Trophoblast cell (in vitro differentiated cells and primary cell): ENCODE results near the gene PRKCG. TPM values are rescaled to one million over a fixed set of nuclear protein-coding genes. Genes with fewer than 3 reads are reported as not detected.
"Not testable (repeated sequence)": the region's sequence is repeated elsewhere in the genome, so short reads cannot be mapped to it uniquely, and the experiment has no call there.

Experiments
- DNase-seq, 2 donors: peaks; one replicate each; pipeline ENCODE4 v3.0.0-alpha.2; 2016
- H2AFZ ChIP-seq: 2 replicates; pipeline ENCODE4 v1.6.1; 2013; ENCODE audit warnings: low read length, moderate library complexity, mild to moderate bottlenecking; ENCODE audit not compliant: insufficient read depth, poor library complexity
- H2AK5ac ChIP-seq: 2 replicates; pipeline ENCODE4 v1.6.1; 2013; ENCODE audit warnings: mild to moderate bottlenecking, low read length
- H2BK120ac ChIP-seq: 2 replicates; pipeline ENCODE4 v1.6.1; 2013; ENCODE audit warnings: low read length, mild to moderate bottlenecking, moderate library complexity; ENCODE audit not compliant: insufficient read depth, poor library complexity
- H2BK12ac ChIP-seq: 2 replicates; pipeline ENCODE4 v1.6.1; 2013; ENCODE audit warnings: mild to moderate bottlenecking, low read length, moderate library complexity
- H2BK5ac ChIP-seq: 2 replicates; pipeline ENCODE4 v1.6.1; 2013; ENCODE audit warnings: low read length, low read depth, moderate library complexity, mild to moderate bottlenecking; ENCODE audit not compliant: poor library complexity
- H3K14ac ChIP-seq: 2 replicates; pipeline ENCODE4 v1.6.1; 2013; ENCODE audit warnings: mild to moderate bottlenecking, low read length
- H3K18ac ChIP-seq: 2 replicates; pipeline ENCODE4 v1.6.1; 2013; ENCODE audit warnings: mild to moderate bottlenecking, low read length
- H3K23ac ChIP-seq: 2 replicates; pipeline ENCODE4 v1.6.1; 2013; ENCODE audit warnings: low read length
- H3K27ac ChIP-seq: 2 replicates; pipeline ENCODE4 v1.5.1; 2013; ENCODE audit warnings: low read depth, mild to moderate bottlenecking, inconsistent platforms, low read length, moderate library complexity
- H3K27me3 ChIP-seq: 2 replicates; pipeline ENCODE4 v1.6.1; 2013; ENCODE audit warnings: inconsistent platforms, mild to moderate bottlenecking, low read length, moderate library complexity; ENCODE audit not compliant: insufficient read depth
- H3K36me3 ChIP-seq, 2 experiments: 1 replicate in 1 of 2; 2 replicates in 1 of 2; pipeline ENCODE4 v1.6.1; 2013; ENCODE audit warnings: low read length in 2 of 2, mild to moderate bottlenecking in 2 of 2, moderate library complexity in 1 of 2; ENCODE audit not compliant: insufficient read depth in 2 of 2, control insufficient read depth in 1 of 2
- H3K4ac ChIP-seq: 2 replicates; pipeline ENCODE4 v1.6.1; 2013; ENCODE audit warnings: low read depth, mild to moderate bottlenecking, low read length, moderate library complexity
- H3K4me1 ChIP-seq, 2 experiments: 1 replicate in 1 of 2; 2 replicates in 1 of 2; pipeline ENCODE4 v1.6.1; 2013; ENCODE audit warnings: low read length in 2 of 2, mild to moderate bottlenecking in 2 of 2, moderate library complexity in 1 of 2; ENCODE audit not compliant: insufficient read depth in 2 of 2, control insufficient read depth in 1 of 2
- H3K4me2 ChIP-seq: 2 replicates; pipeline ENCODE4 v1.6.1; 2013; ENCODE audit warnings: inconsistent platforms, mild to moderate bottlenecking, low read length, moderate library complexity
- H3K4me3 ChIP-seq: 2 replicates; pipeline ENCODE4 v1.5.1; 2013; ENCODE audit warnings: mild to moderate bottlenecking, low read depth, low read length, inconsistent platforms
- H3K79me1 ChIP-seq: one replicate; pipeline ENCODE4 v1.6.1; 2013; ENCODE audit warnings: low read length
- H3K79me2 ChIP-seq: 2 replicates; pipeline ENCODE4 v1.6.1; 2013; ENCODE audit warnings: low read length, mild to moderate bottlenecking; ENCODE audit not compliant: control insufficient read depth, insufficient read depth, poor library complexity
- H3K9ac ChIP-seq: 2 replicates; pipeline ENCODE4 v1.6.1; 2013; ENCODE audit warnings: mild to moderate bottlenecking, low read length
- H3K9me3 ChIP-seq: 2 replicates; pipeline ENCODE4 v1.6.1; 2013; ENCODE audit warnings: low read depth, mild to moderate bottlenecking, control low read depth, inconsistent platforms, low read length; ENCODE audit not compliant: insufficient read depth
- H4K12ac ChIP-seq: 2 replicates; pipeline ENCODE4 v1.6.1; 2013; ENCODE audit warnings: low read depth, mild to moderate bottlenecking, low read length, moderate library complexity
- H4K8ac ChIP-seq: 2 replicates; pipeline ENCODE4 v1.6.1; 2013; ENCODE audit warnings: low read depth, mild to moderate bottlenecking, low read length, moderate library complexity
- H4K91ac ChIP-seq: one replicate; pipeline ENCODE4 v1.6.1; 2013; ENCODE audit warnings: low read depth, mild to moderate bottlenecking, low read length, moderate library complexity
- WGBS: extraction: QIAGEN DNeasy Blood & Tissue Kit; methylation state at CpG from one replicate; pipeline ENCODE4 v1.1.7; 2013; ENCODE audit warnings: missing lambda C conversion rate; ENCODE audit not compliant: insufficient read length, insufficient coverage; ENCODE audit errors: extremely low coverage; 5-methylcytosine and 5-hydroxymethylcytosine counted together
- polyA plus RNA-seq: library from polyadenylated mRNA; stranded (reverse); fragments of 200-250 nt; gene quantifications from 2 replicates; pipeline ENCODE4 v1.2.3, GENCODE V29; 2013

Gene PRKCG
- polyA plus RNA-seq = 0.25 and 0.36 TPM in 2 replicates

- Histone ChIP-seq H3K23ac (no peak within 1 kb of the TSS), H4K91ac (no peak within 1 kb of the TSS)
- peak in 1 of 2 donors; percentile 31 for DNase-seq
Measured at GRCh38 chr19:53881482-53882390, at the start of gene PRKCG. TSS of gene PRKCG (plus strand) at chr19:53882197. CDS start at chr19:53882495, 298 bp downstream.

GRCh38 chr19:53832861-53833260, 49.1 kb upstream of the PRKCG start:
- H3K4ac ChIP-seq, H3K14ac ChIP-seq, H3K36me3 ChIP-seq, H3K23ac ChIP-seq, H3K9ac ChIP-seq, H4K8ac ChIP-seq, H3K4me1 ChIP-seq, H2BK5ac ChIP-seq, H3K27ac ChIP-seq, H4K12ac ChIP-seq, H2AFZ ChIP-seq, H3K4me2 ChIP-seq, H3K79me1 ChIP-seq, DNase-seq, H3K18ac ChIP-seq, H4K91ac ChIP-seq, H3K9me3 ChIP-seq, H3K27me3 ChIP-seq, H3K4me3 ChIP-seq, H2BK12ac ChIP-seq, H2AK5ac ChIP-seq, H2BK120ac ChIP-seq, H3K79me2 ChIP-seq: not testable (repeated sequence)
- WGBS = no CpG with 5 or more reads among the region's 13 CpGs

More at GRCh38 chr19:53881482-53882390, at the start of gene PRKCG:
- Histone ChIP-seq H2BK5ac (no peak within 1 kb of the TSS), H3K18ac (no peak within 1 kb of the TSS), H3K9me3 (no peaks in the 10 kb centered on the region), H3K79me1 (peaks cover 4% of the 10 kb centered on the region), H3K4ac (no peak within 1 kb of the TSS), H3K9ac (no peak within 1 kb of the TSS), H4K12ac (no peak within 1 kb of the TSS), H3K4me2 (peak within 1 kb of the TSS; percentile 81), H3K27ac (no peak within 1 kb of the TSS), H2BK12ac (no peak within 1 kb of the TSS), H2BK120ac (no peak within 1 kb of the TSS), H3K14ac (no peak within 1 kb of the TSS), H3K4me1 (peaks cover 9 to 14% of the 10 kb centered on the region in 2 experiments), H3K27me3 (peaks cover 17% of the 10 kb centered on the region), H4K8ac (no peak within 1 kb of the TSS), H2AFZ (peak within 1 kb of the TSS; percentile 12), H2AK5ac (no peak within 1 kb of the TSS), H3K36me3 (no peaks in the 10 kb centered on the region), H3K79me2 (no peaks in the 10 kb centered on the region), H3K4me3 (peak within 1 kb of the TSS; percentile 44)
- WGBS = no CpG with 5 or more reads among the region's 49 CpGs

GRCh38 chr19:53838446-53838845, 43.6 kb upstream of the PRKCG start:
- H3K4me2 ChIP-seq, H2AFZ ChIP-seq, H3K4ac ChIP-seq, H3K14ac ChIP-seq, DNase-seq, H3K4me1 ChIP-seq, H3K9me3 ChIP-seq, H3K36me3 ChIP-seq, H3K9ac ChIP-seq, H3K27me3 ChIP-seq, H3K18ac ChIP-seq, H3K4me3 ChIP-seq, H2BK12ac ChIP-seq, H4K12ac ChIP-seq, H3K79me2 ChIP-seq, H3K79me1 ChIP-seq, H3K23ac ChIP-seq: not testable (repeated sequence)
- H2AK5ac ChIP-seq = peak overlapping the region; percentile 46
- H4K8ac ChIP-seq = peak overlapping the region; percentile 28
- H4K91ac ChIP-seq = peak overlapping the region; percentile 47
- peak overlapping the region; percentile 40 for H2BK5ac ChIP-seq
- peak overlapping the region; percentile 76 for H2BK120ac ChIP-seq
- WGBS = no CpG with 5 or more reads among the region's 5 CpGs
- H3K27ac ChIP-seq = peak overlapping the region; percentile 27

GRCh38 chr19:53840241-53840640, 41.8 kb upstream of the PRKCG start:
- not testable (repeated sequence) for H4K12ac ChIP-seq, H3K79me1 ChIP-seq, H3K4ac ChIP-seq, H3K18ac ChIP-seq, H2BK5ac ChIP-seq, H3K4me3 ChIP-seq, H3K14ac ChIP-seq, H2BK12ac ChIP-seq, H3K4me1 ChIP-seq, H2AFZ ChIP-seq, H3K23ac ChIP-seq, H2AK5ac ChIP-seq, H2BK120ac ChIP-seq, H3K27ac ChIP-seq, H3K9ac ChIP-seq, H3K27me3 ChIP-seq, H3K79me2 ChIP-seq, H3K9me3 ChIP-seq, H3K4me2 ChIP-seq, H4K8ac ChIP-seq, H3K36me3 ChIP-seq, H4K91ac ChIP-seq
- WGBS = no CpG with 5 or more reads among the region's 12 CpGs
- peak; percentile 57 to 63 for DNase-seq
